AG04450 (cell line): ENCODE data around the gene SHROOM2. TPM values are rescaled to one million over a fixed set of nuclear protein-coding genes. Genes with fewer than 3 reads are reported as not detected.

Experiments used
- CTCF ChIA-PET: fragments of 300-600, 350-600 bp; formaldehyde crosslinking; extraction: SDS; loops from one replicate; lab custom pipeline; 2022; ENCODE audit warnings: antibody characterized with exemption, inconsistent platforms; lab: Charles Lee
- POLR2A ChIA-PET: fragments of 350-600 bp; formaldehyde crosslinking; extraction: SDS; loops from one replicate; lab custom pipeline; 2021; ENCODE audit warnings: antibody characterized with exemption, inconsistent platforms; lab: Yijun Ruan, JAX
- DNase-seq: peaks from one replicate; pipeline ENCODE4 v3.0.0-alpha.2; 2011; ENCODE audit warnings: low read depth, low spot score
- H3K27ac ChIP-seq: one replicate; pipeline ENCODE4 v1.5.1; 2012; ENCODE audit warnings: low read depth, low read length, control low read depth
- H3K27me3 ChIP-seq: one replicate; pipeline ENCODE4 v1.6.0; 2012; ENCODE audit warnings: low read length; ENCODE audit not compliant: control insufficient read depth, insufficient read depth
- H3K4me3 ChIP-seq: 2 replicates; pipeline ENCODE4 v1.5.1; 2011; ENCODE audit warnings: mild to moderate bottlenecking, low read depth, low read length, control low read depth
- H3K9me3 ChIP-seq: 2 replicates; pipeline ENCODE4 v1.5.1; 2012; ENCODE audit warnings: low read length; ENCODE audit not compliant: control insufficient read depth, insufficient read depth
- CTCF ChIP-seq: IDR thresholded peaks from 2 replicates; pipeline ENCODE4 v1.5.1; 2011; ENCODE audit warnings: low read depth, low read length, control low read depth, inconsistent platforms
- polyA plus RNA-seq: library from polyadenylated mRNA; depleted of rRNA; stranded (reverse); fragments of >200 nt; gene quantifications from 2 replicates; pipeline ENCODE4 v1.2.3, GENCODE V29; 2011

Gene SHROOM2
- polyA plus RNA-seq, 1 experiment: 9.9 TPM

- no peak for DNase-seq
- ChIA-PET CTCF (interaction anchor here (1.4 kb wide), 1 partner anchor 329 kb away, joined by 7 read pairs; no protein-coding TSS in a partner anchor), POLR2A (interaction anchor here (0.5 kb wide), 2 partner anchors 33 to 168 kb away, joined by 5 read pairs; no protein-coding TSS in a partner anchor)
- Histone ChIP-seq H3K4me3 (no peak overlapping the region), H3K27me3 (peaks cover 6% of the 10 kb centered on the region), H3K9me3 (no peaks in the 10 kb centered on the region), H3K27ac (no peak overlapping the region)
- no peak for TF ChIP-seq CTCF
Measured at GRCh38 chrX:9790866-9791265, 4.6 kb downstream of the SHROOM2 start.

- ChIA-PET CTCF (no interaction called here), POLR2A (no interaction called here)
- Histone ChIP-seq H3K9me3 (no peaks in the 10 kb centered on the region), H3K27me3 (no peaks in the 10 kb centered on the region), H3K27ac (no peak overlapping the region), H3K4me3 (no peak overlapping the region)
- no peak for DNase-seq
- no peak for TF ChIP-seq CTCF
Measured at GRCh38 chrX:9794495-9794894, 8.3 kb downstream of the SHROOM2 start.

GRCh38 chrX:9797384-9798360 lies 11.4 kb downstream of the SHROOM2 start:
- no peak for DNase-seq
- TF ChIP-seq CTCF: no peak
- H3K27me3 ChIP-seq: no peaks in the 10 kb centered on the region
- CTCF ChIA-PET: no interaction called here
- no peak overlapping the region for H3K27ac ChIP-seq
- POLR2A ChIA-PET: no interaction called here
- H3K9me3 ChIP-seq: peaks cover 8% of the 10 kb centered on the region; the same call in 1 of the 2 replicates
- H3K4me3 ChIP-seq: no peak overlapping the region

- ChIA-PET POLR2A (no interaction called here), CTCF (no interaction called here)
- TF ChIP-seq CTCF: no peak
- Histone ChIP-seq H3K27me3 (no peaks in the 10 kb centered on the region), H3K27ac (no peak overlapping the region), H3K9me3 (peaks cover 8% of the 10 kb centered on the region; the same call in 1 of the 2 replicates), H3K4me3 (no peak overlapping the region)
- no peak for DNase-seq
Measured at GRCh38 chrX:9802737-9803136, 16.5 kb downstream of the SHROOM2 start.

- Histone ChIP-seq H3K27ac (no peak overlapping the region), H3K9me3 (peaks cover 8% of the 10 kb centered on the region; the same call in 1 of the 2 replicates), H3K4me3 (no peak overlapping the region), H3K27me3 (no peaks in the 10 kb centered on the region)
- POLR2A ChIA-PET: no interaction called here
- CTCF ChIA-PET: no interaction called here
- no peak for TF ChIP-seq CTCF
- DNase-seq: no peak
Measured at GRCh38 chrX:9804444-9804843, 18.2 kb downstream of the SHROOM2 start.
